HK-2 (cell line): Measurements from ENCODE around the gene PPP6R3.
A peak's percentile ranks its signal among the peaks of the same experiment; 100 is the strongest.
"Not testable (repeated sequence)": the region's sequence is repeated elsewhere in the genome, so short reads cannot be mapped to it uniquely, and the experiment has no call there.

Experiments used
- DNase-seq: peaks from one replicate; pipeline ENCODE4 v3.0.0-alpha.2; 2018; ENCODE audit not compliant: unreplicated experiment

PPP6R3 gene

GRCh38 chr11:68460741-68461574 lies at the start of gene PPP6R3:
PPP6R3 (plus strand) TSS chr11:68460752; CDS start chr11:68537665, 76,913 bp downstream.
- peak; percentile 14 for DNase-seq

- DNase-seq = no peak
These were observed 49.0 kb upstream of the PPP6R3 start for GRCh38 chr11:68411501-68411991.

- DNase-seq = peak; percentile 59
These were observed 47.7 kb upstream of the PPP6R3 start for GRCh38 chr11:68412593-68413475.

GRCh38 chr11:68413591-68413999 lies 47.0 kb upstream of the PPP6R3 start:
- DNase-seq = no peak

GRCh38 chr11:68414496-68415221 lies 45.9 kb upstream of the PPP6R3 start:
- DNase-seq = no peak

GRCh38 chr11:68416070-68416578 lies 44.4 kb upstream of the PPP6R3 start:
- no peak for DNase-seq

GRCh38 chr11:68418648-68419047 lies 41.9 kb upstream of the PPP6R3 start:
- DNase-seq = no peak

GRCh38 chr11:68420171-68420570 lies 40.4 kb upstream of the PPP6R3 start:
- DNase-seq = no peak

GRCh38 chr11:68423481-68423880 lies 37.1 kb upstream of the PPP6R3 start:
- no peak for DNase-seq

- DNase-seq = no peak
These were observed 36.4 kb upstream of the PPP6R3 start for GRCh38 chr11:68424101-68424632.

- DNase-seq = no peak
These were observed 35.3 kb upstream of the PPP6R3 start for GRCh38 chr11:68424981-68425865.

- no peak for DNase-seq
These were observed 34.6 kb upstream of the PPP6R3 start for GRCh38 chr11:68425866-68426380.

- DNase-seq = no peak
These were observed 30.9 kb upstream of the PPP6R3 start for GRCh38 chr11:68429661-68430060.

GRCh38 chr11:68430384-68430783 lies 30.2 kb upstream of the PPP6R3 start:
- DNase-seq = no peak

- DNase-seq = no peak
These were observed 29.8 kb upstream of the PPP6R3 start for GRCh38 chr11:68430801-68431200.

- no peak for DNase-seq
These were observed 28.4 kb upstream of the PPP6R3 start for GRCh38 chr11:68431984-68432645.

GRCh38 chr11:68432874-68433273 lies 27.7 kb upstream of the PPP6R3 start:
- DNase-seq = no peak

- no peak for DNase-seq
These were observed 27.0 kb upstream of the PPP6R3 start for GRCh38 chr11:68433541-68433940.

- DNase-seq = not testable (repeated sequence)
These were observed 26.4 kb upstream of the PPP6R3 start for GRCh38 chr11:68434159-68434558.
